ENCODE data around the gene HS6ST3.
A peak's percentile ranks its signal among the peaks of the same experiment; 100 is the strongest.

Gene HS6ST3

GRCh38 chr13:96822895-96823294 lies 733.0 kb downstream of the HS6ST3 start:
- peak; percentile 13 for DNase-seq (ENCODE audit: extremely low spot score)
- POLR2A ChIA-PET, result no interaction called here
- peak; percentile 24 for TF ChIP-seq CTCF (IDR thresholded peaks at IDR 0.05; ENCODE audit: control extremely low read depth, extremely low read depth, low read depth, missing control alignments)
- CTCF ChIA-PET, result interaction anchor here (1.5 kb wide), 1 partner anchor 803 kb away, joined by 5 read pairs; no protein-coding TSS in a partner anchor

- no peak for DNase-seq (ENCODE audit: extremely low spot score)
- CTCF ChIA-PET, result interaction anchor here (1.0 to 1.9 kb wide), 2 partner anchors 11 to 803 kb away, joined by 4 to 9 read pairs; no protein-coding TSS in a partner anchor
Measured at GRCh38 chr13:96824140-96824539, 734.2 kb downstream of the HS6ST3 start.

GRCh38 chr13:96825653-96826052 lies 735.7 kb downstream of the HS6ST3 start:
- ChIA-PET POLR2A (no interaction called here), CTCF (interaction anchor here (1.9 kb wide), 1 partner anchor 805 kb away, joined by 9 read pairs; no protein-coding TSS in a partner anchor)
- TF ChIP-seq CTCF (IDR thresholded peaks at IDR 0.05; ENCODE audit: control extremely low read depth, extremely low read depth, low read depth, missing control alignments), result no peak
- no peak for DNase-seq (ENCODE audit: extremely low spot score)

More at GRCh38 chr13:96824140-96824539, 734.2 kb downstream of the HS6ST3 start:
- POLR2A ChIA-PET, result no interaction called here
- no peak for TF ChIP-seq CTCF (IDR thresholded peaks at IDR 0.05; ENCODE audit: control extremely low read depth, extremely low read depth, low read depth, missing control alignments)

- ChIA-PET POLR2A (no interaction called here), CTCF (interaction anchor here (0.6 to 5.6 kb wide), 4 partner anchors 11 to 807 kb away, joined by 3 to 25 read pairs (median 5); no protein-coding TSS in a partner anchor)
- no peak for DNase-seq (ENCODE audit: extremely low spot score)
- TF ChIP-seq CTCF (IDR thresholded peaks at IDR 0.05; ENCODE audit: control extremely low read depth, extremely low read depth, low read depth, missing control alignments), result no peak
Measured at GRCh38 chr13:96834626-96835025, 744.7 kb downstream of the HS6ST3 start.

GRCh38 chr13:96835546-96835945 lies 745.6 kb downstream of the HS6ST3 start:
- ChIA-PET CTCF (interaction anchor here (0.6 to 5.6 kb wide), 4 partner anchors 11 to 806 kb away, joined by 3 to 25 read pairs (median 5); no protein-coding TSS in a partner anchor), POLR2A (no interaction called here)
- no peak for TF ChIP-seq CTCF (IDR thresholded peaks at IDR 0.05; ENCODE audit: control extremely low read depth, extremely low read depth, low read depth, missing control alignments)
- DNase-seq (ENCODE audit: extremely low spot score), result no peak

- no peak for TF ChIP-seq CTCF (IDR thresholded peaks at IDR 0.05; ENCODE audit: control extremely low read depth, extremely low read depth, low read depth, missing control alignments)
- ChIA-PET CTCF (interaction anchor here (5.6 kb wide), 1 partner anchor 19 kb away, joined by 25 read pairs; no protein-coding TSS in a partner anchor), POLR2A (no interaction called here)
- DNase-seq (ENCODE audit: extremely low spot score), result no peak
Measured at GRCh38 chr13:96836733-96837132, 746.8 kb downstream of the HS6ST3 start.

Measured in GM10248 (cell line).